HFF-Myc (cell line): ENCODE measurements around the gene CNNM3.

Experiments used
- DNase-seq: peaks from one replicate; pipeline ENCODE4 v3.0.0-alpha.2; 2011; ENCODE audit warnings: low read depth; ENCODE audit errors: extremely low read depth
- H3K4me3 ChIP-seq: replicated peaks from 2 replicates; pipeline ENCODE4 v1.5.1; 2011; ENCODE audit warnings: low read depth, mild to moderate bottlenecking, control low read depth, low read length
- CTCF ChIP-seq: IDR thresholded peaks from 2 replicates; pipeline ENCODE4 v1.5.1; 2012; ENCODE audit warnings: mild to moderate bottlenecking, low read depth, low read length, control low read depth; ENCODE audit errors: missing control alignments

Gene CNNM3

DNA sequence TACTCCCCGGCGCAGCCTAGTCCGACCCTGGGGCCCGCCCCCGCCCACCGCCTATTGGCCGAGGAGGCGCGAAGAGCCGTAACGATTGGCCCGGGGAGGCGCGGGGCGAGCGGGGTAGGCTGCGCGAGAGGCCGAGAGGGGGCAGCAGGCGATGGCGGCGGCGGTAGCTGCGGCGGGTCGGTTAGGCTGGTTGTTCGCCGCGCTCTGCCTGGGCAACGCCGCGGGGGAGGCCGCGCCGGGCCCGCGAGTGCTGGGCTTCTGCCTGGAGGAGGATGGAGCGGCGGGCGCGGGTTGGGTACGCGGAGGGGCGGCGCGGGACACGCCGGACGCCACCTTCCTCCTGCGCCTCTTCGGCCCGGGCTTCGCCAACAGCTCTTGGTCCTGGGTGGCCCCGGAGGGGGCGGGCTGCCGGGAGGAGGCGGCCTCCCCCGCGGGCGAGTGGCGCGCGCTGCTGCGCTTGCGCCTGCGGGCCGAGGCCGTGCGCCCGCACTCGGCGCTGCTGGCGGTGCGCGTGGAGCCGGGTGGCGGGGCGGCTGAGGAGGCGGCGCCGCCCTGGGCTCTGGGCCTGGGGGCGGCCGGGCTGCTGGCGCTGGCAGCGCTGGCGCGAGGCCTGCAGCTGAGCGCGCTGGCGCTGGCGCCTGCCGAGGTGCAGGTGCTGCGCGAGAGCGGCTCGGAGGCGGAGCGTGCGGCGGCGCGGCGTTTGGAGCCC lies at the start of gene CNNM3:
CNNM3 (plus strand) TSS at position 142 of the 709 bp plus-strand sequence; CDS start at position 152, 10 bp downstream.
- peak; percentile 54 for DNase-seq
- peak; percentile 47 for TF ChIP-seq CTCF
- H3K4me3 ChIP-seq: peak within 1 kb of the TSS; percentile 68

- no peak for DNase-seq
- no peak for TF ChIP-seq CTCF
- no peak overlapping the region for H3K4me3 ChIP-seq
Measured at GRCh38 chr2:96767135-96767871, 48.8 kb upstream of the CNNM3 start.

DNA sequence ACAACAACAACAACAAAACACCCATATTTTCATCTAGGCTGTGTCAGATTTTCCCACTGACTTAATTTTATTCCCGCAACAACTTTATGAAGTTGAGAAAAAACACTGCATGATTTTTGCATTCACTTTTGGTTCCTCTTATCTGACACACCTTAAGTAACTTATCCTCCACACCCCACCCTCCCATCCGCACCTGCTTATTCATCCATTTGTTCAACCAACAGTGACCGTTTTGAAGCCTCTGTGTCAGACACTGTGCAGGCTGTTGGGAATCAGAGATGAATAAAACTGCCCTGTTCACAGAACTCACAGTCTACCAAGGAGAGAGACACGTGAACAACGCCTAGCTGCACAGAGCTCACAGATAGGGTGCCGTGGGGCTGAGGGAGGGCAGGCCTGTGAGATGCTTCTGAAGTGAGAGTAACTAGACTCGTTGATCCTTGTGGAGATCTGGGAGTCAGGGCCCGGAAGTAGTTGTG lies 47.9 kb upstream of the CNNM3 start:
- TF ChIP-seq CTCF: no peak
- H3K4me3 ChIP-seq: no peak overlapping the region
- DNase-seq: no peak

DNA sequence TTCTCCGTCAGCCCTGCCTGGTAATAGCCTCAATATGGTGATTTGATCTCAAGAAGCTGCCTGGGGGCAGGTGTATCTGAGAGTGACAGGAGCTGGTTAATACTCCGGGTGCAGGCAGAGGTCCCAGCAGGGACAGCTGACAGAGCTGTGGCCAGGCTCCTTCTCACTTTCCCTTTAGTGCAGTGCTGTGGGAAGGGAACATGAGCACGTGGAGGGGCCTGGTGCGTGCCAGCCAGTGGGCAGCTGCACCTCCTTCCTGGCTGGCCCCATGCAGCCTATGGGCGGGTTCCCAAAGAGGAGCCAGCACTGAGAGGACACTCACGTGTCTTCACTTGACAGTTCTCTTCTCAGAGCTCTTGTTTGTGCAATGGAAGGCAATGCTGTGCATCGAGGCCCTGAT lies 46.3 kb upstream of the CNNM3 start:
- no peak for DNase-seq
- TF ChIP-seq CTCF: no peak
- no peak overlapping the region for H3K4me3 ChIP-seq

- no peak overlapping the region for H3K4me3 ChIP-seq
- TF ChIP-seq CTCF: no peak
Measured at GRCh38 chr2:96770442-96771202, 45.4 kb upstream of the CNNM3 start.

GRCh38 chr2:96771796-96772618 lies 44.1 kb upstream of the CNNM3 start:
- no peak for DNase-seq
- no peak for TF ChIP-seq CTCF
- no peak overlapping the region for H3K4me3 ChIP-seq

More at GRCh38 chr2:96770442-96771202, 45.4 kb upstream of the CNNM3 start:
- DNase-seq: no peak
